Measurements from ENCODE around the gene SCUBE2.

SCUBE2 gene

DNA sequence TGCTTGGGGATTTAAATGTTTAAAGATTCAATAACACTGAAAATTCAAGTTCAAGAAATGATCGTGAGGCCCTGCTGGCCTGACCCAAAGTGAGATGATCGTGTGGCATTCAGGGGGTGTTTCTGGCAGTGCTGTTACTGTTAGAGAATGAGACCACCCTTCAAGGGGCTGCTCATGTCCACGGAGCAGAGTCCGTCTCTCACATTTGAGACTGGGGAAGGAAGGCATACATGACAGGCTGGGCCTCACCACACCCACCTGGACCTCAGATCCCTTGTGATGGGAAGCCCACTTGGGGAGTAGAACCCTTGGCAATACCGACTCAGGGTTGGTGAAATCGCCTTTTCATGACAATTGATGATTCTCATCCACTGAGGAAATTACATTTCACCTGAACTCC is 71.5 kb downstream of the SCUBE2 start:
- no peak overlapping the region for H3K23ac ChIP-seq (ENCODE audit: low read length)
- no peak overlapping the region for H2BK5ac ChIP-seq (ENCODE audit: low read depth, low read length, poor library complexity)
- DNase-seq = no peak
- no peak overlapping the region for H4K12ac ChIP-seq (ENCODE audit: low read depth, low read length)
- no CpG with 5 or more reads among the region's 6 CpGs for WGBS (ENCODE audit: extremely low coverage, insufficient coverage, insufficient read length)
- H2BK12ac ChIP-seq (ENCODE audit: low read length) = no peak overlapping the region
- no peak overlapping the region for H4K91ac ChIP-seq (ENCODE audit: low read depth, low read length)
- H3K79me1 ChIP-seq (ENCODE audit: low read length) = no peaks in the 10 kb centered on the region
- no peaks in the 10 kb centered on the region for H3K9me3 ChIP-seq (ENCODE audit: insufficient read depth, low read depth, low read length)
- H3K4me2 ChIP-seq (ENCODE audit: low read length) = no peak overlapping the region
- H3K79me2 ChIP-seq (ENCODE audit: control insufficient read depth, insufficient read depth, low read length, poor library complexity) = no peaks in the 10 kb centered on the region
- H2AK5ac ChIP-seq (ENCODE audit: low read length) = no peak overlapping the region
- H3K14ac ChIP-seq (ENCODE audit: low read length) = no peak overlapping the region
- H3K4me3 ChIP-seq (ENCODE audit: low read depth, low read length) = no peak overlapping the region
- H3K4ac ChIP-seq (ENCODE audit: low read depth, low read length) = no peak overlapping the region
- H4K8ac ChIP-seq (ENCODE audit: low read depth, low read length) = no peak overlapping the region
- no peak overlapping the region for H3K18ac ChIP-seq (ENCODE audit: low read length)
- no peak overlapping the region for H2AFZ ChIP-seq (ENCODE audit: insufficient read depth, low read length, poor library complexity)
- no peaks in the 10 kb centered on the region for H3K4me1 ChIP-seq (ENCODE audit: control insufficient read depth in 1 of 2, insufficient read depth in 2 of 2, low read length in 2 of 2)
- H3K36me3 ChIP-seq (ENCODE audit: control insufficient read depth in 1 of 2, insufficient read depth in 2 of 2, low read length in 2 of 2) = no peaks in the 10 kb centered on the region
- no peak overlapping the region for H2BK120ac ChIP-seq (ENCODE audit: insufficient read depth, low read length, poor library complexity)
- H3K27me3 ChIP-seq (ENCODE audit: insufficient read depth, low read length) = no peaks in the 10 kb centered on the region
- H3K9ac ChIP-seq (ENCODE audit: low read length) = no peak overlapping the region
- no peak overlapping the region for H3K27ac ChIP-seq (ENCODE audit: low read depth, low read length)

- no peaks in the 10 kb centered on the region for H3K79me2 ChIP-seq (ENCODE audit: control insufficient read depth, insufficient read depth, low read length, poor library complexity)
- WGBS (ENCODE audit: extremely low coverage, insufficient coverage, insufficient read length) = no CpG with 5 or more reads among the region's 5 CpGs
These were observed 73.6 kb downstream of the SCUBE2 start for GRCh38 chr11:9017773-9018172.

DNA sequence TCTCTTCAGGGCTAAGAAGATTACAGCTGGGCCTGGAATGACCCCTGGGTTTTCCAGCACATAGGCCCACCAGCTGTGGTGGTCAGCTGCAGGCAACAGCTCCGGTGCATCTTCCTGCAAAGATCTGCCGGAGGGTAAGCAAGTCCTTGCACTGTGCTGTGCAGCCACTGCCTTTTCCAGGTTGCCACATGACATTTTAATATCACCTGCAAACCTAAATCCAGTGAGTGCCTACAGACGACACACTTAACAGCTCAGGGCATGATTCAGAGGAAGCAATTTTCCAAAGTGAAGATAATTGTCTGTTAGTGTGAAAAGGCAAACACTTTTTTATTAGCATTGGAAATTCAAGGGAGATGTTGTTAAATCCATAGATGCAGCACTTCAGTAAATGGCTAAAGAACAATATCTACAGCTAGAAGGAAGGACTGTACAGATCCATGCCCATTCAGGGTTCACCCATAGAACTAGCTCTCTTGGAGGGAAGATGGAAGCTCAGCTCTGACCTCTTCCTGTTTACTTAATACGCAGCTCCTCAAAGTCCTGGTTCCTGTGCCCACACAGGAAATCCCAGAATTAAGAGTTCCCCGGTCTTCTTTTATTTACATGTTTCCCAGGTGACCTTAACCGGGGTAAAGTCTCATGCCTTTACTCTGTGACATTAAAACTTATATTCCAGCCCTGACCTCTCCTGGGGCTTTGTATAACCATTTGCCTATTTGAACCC is 74.3 kb downstream of the SCUBE2 start:
- no peak for DNase-seq
- no peak overlapping the region for H3K4me3 ChIP-seq (ENCODE audit: low read depth, low read length)
- no peaks in the 10 kb centered on the region for H3K9me3 ChIP-seq (ENCODE audit: insufficient read depth, low read depth, low read length)
- no peak overlapping the region for H4K91ac ChIP-seq (ENCODE audit: low read depth, low read length)
- no peak overlapping the region for H2BK5ac ChIP-seq (ENCODE audit: low read depth, low read length, poor library complexity)
- H3K4me2 ChIP-seq (ENCODE audit: low read length) = no peak overlapping the region
- no peaks in the 10 kb centered on the region for H3K36me3 ChIP-seq (ENCODE audit: control insufficient read depth in 1 of 2, insufficient read depth in 2 of 2, low read length in 2 of 2)
- H4K12ac ChIP-seq (ENCODE audit: low read depth, low read length) = no peak overlapping the region
- no peak overlapping the region for H3K4ac ChIP-seq (ENCODE audit: low read depth, low read length)
- H2BK120ac ChIP-seq (ENCODE audit: insufficient read depth, low read length, poor library complexity) = no peak overlapping the region
- no peak overlapping the region for H2AFZ ChIP-seq (ENCODE audit: insufficient read depth, low read length, poor library complexity)
- no peak overlapping the region for H3K14ac ChIP-seq (ENCODE audit: low read length)
- H2AK5ac ChIP-seq (ENCODE audit: low read length) = no peak overlapping the region
- no peak overlapping the region for H4K8ac ChIP-seq (ENCODE audit: low read depth, low read length)
- no peak overlapping the region for H2BK12ac ChIP-seq (ENCODE audit: low read length)
- H3K79me1 ChIP-seq (ENCODE audit: low read length) = no peaks in the 10 kb centered on the region
- H3K9ac ChIP-seq (ENCODE audit: low read length) = no peak overlapping the region
- H3K23ac ChIP-seq (ENCODE audit: low read length) = no peak overlapping the region
- no peak overlapping the region for H3K27ac ChIP-seq (ENCODE audit: low read depth, low read length)
- H3K4me1 ChIP-seq (ENCODE audit: control insufficient read depth in 1 of 2, insufficient read depth in 2 of 2, low read length in 2 of 2) = no peaks in the 10 kb centered on the region
- no peaks in the 10 kb centered on the region for H3K79me2 ChIP-seq (ENCODE audit: control insufficient read depth, insufficient read depth, low read length, poor library complexity)
- no CpG with 5 or more reads among the region's 6 CpGs for WGBS (ENCODE audit: extremely low coverage, insufficient coverage, insufficient read length)
- no peaks in the 10 kb centered on the region for H3K27me3 ChIP-seq (ENCODE audit: insufficient read depth, low read length)
- H3K18ac ChIP-seq (ENCODE audit: low read length) = no peak overlapping the region

More at GRCh38 chr11:9017773-9018172, 73.6 kb downstream of the SCUBE2 start:
- Histone ChIP-seq H3K14ac (ENCODE audit: low read length) (no peak overlapping the region), H3K27me3 (ENCODE audit: insufficient read depth, low read length) (no peaks in the 10 kb centered on the region), H3K4me1 (ENCODE audit: control insufficient read depth in 1 of 2, insufficient read depth in 2 of 2, low read length in 2 of 2) (no peaks in the 10 kb centered on the region), H3K23ac (ENCODE audit: low read length) (no peak overlapping the region), H2BK12ac (ENCODE audit: low read length) (no peak overlapping the region), H2AFZ (ENCODE audit: insufficient read depth, low read length, poor library complexity) (no peak overlapping the region), H3K4me2 (ENCODE audit: low read length) (no peak overlapping the region), H3K18ac (ENCODE audit: low read length) (no peak overlapping the region), H4K91ac (ENCODE audit: low read depth, low read length) (no peak overlapping the region), H2BK5ac (ENCODE audit: low read depth, low read length, poor library complexity) (no peak overlapping the region), H4K12ac (ENCODE audit: low read depth, low read length) (no peak overlapping the region), H3K27ac (ENCODE audit: low read depth, low read length) (no peak overlapping the region), H2AK5ac (ENCODE audit: low read length) (no peak overlapping the region), H3K36me3 (ENCODE audit: control insufficient read depth in 1 of 2, insufficient read depth in 2 of 2, low read length in 2 of 2) (no peaks in the 10 kb centered on the region), H4K8ac (ENCODE audit: low read depth, low read length) (no peak overlapping the region), H2BK120ac (ENCODE audit: insufficient read depth, low read length, poor library complexity) (no peak overlapping the region), H3K79me1 (ENCODE audit: low read length) (no peaks in the 10 kb centered on the region), H3K4ac (ENCODE audit: low read depth, low read length) (no peak overlapping the region), H3K9me3 (ENCODE audit: insufficient read depth, low read depth, low read length) (no peaks in the 10 kb centered on the region), H3K4me3 (ENCODE audit: low read depth, low read length) (no peak overlapping the region), H3K9ac (ENCODE audit: low read length) (no peak overlapping the region)
- DNase-seq = peak; percentile 27 to 29

DNA sequence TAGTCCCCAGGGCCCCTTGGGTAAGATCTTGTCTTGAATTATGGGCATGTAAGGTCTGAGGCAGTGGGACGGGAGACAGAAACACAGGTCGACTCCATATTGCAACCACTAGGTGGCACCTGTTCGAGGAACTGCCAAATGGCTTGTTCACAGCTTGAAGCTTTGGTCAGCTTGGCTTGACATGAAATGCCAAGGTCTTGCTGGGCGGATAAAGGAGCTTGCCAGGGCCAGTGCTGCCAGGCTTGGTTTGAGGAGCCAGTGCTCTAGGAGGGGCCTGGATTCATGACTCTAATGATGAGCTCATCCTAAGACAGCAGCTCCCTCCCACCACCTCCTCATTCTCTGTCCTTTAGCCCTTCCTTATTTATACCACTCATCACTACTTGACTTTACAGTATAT is 75.7 kb downstream of the SCUBE2 start:
- H3K18ac ChIP-seq (ENCODE audit: low read length) = no peak overlapping the region
- no peaks in the 10 kb centered on the region for H3K27me3 ChIP-seq (ENCODE audit: insufficient read depth, low read length)
- H4K12ac ChIP-seq (ENCODE audit: low read depth, low read length) = no peak overlapping the region
- H3K27ac ChIP-seq (ENCODE audit: low read depth, low read length) = no peak overlapping the region
- H3K23ac ChIP-seq (ENCODE audit: low read length) = no peak overlapping the region
- H2BK120ac ChIP-seq (ENCODE audit: insufficient read depth, low read length, poor library complexity) = no peak overlapping the region
- no peak overlapping the region for H3K14ac ChIP-seq (ENCODE audit: low read length)
- no peak overlapping the region for H4K91ac ChIP-seq (ENCODE audit: low read depth, low read length)
- no peak overlapping the region for H3K4ac ChIP-seq (ENCODE audit: low read depth, low read length)
- H3K4me3 ChIP-seq (ENCODE audit: low read depth, low read length) = no peak overlapping the region
- H3K36me3 ChIP-seq (ENCODE audit: control insufficient read depth in 1 of 2, insufficient read depth in 2 of 2, low read length in 2 of 2) = no peaks in the 10 kb centered on the region
- no peak overlapping the region for H2BK12ac ChIP-seq (ENCODE audit: low read length)
- no peak overlapping the region for H2AFZ ChIP-seq (ENCODE audit: insufficient read depth, low read length, poor library complexity)
- no peak overlapping the region for H3K4me2 ChIP-seq (ENCODE audit: low read length)
- H2BK5ac ChIP-seq (ENCODE audit: low read depth, low read length, poor library complexity) = no peak overlapping the region
- H4K8ac ChIP-seq (ENCODE audit: low read depth, low read length) = no peak overlapping the region
- no peaks in the 10 kb centered on the region for H3K4me1 ChIP-seq (ENCODE audit: control insufficient read depth in 1 of 2, insufficient read depth in 2 of 2, low read length in 2 of 2)
- no peaks in the 10 kb centered on the region for H3K79me1 ChIP-seq (ENCODE audit: low read length)
- no peak overlapping the region for H2AK5ac ChIP-seq (ENCODE audit: low read length)
- H3K9me3 ChIP-seq (ENCODE audit: insufficient read depth, low read depth, low read length) = no peaks in the 10 kb centered on the region
- H3K9ac ChIP-seq (ENCODE audit: low read length) = no peak overlapping the region
- DNase-seq = peak; percentile 65 to 89
- no CpG with 5 or more reads among the region's 4 CpGs for WGBS (ENCODE audit: extremely low coverage, insufficient coverage, insufficient read length)
- H3K79me2 ChIP-seq (ENCODE audit: control insufficient read depth, insufficient read depth, low read length, poor library complexity) = no peaks in the 10 kb centered on the region
